Ovary (tissue), 3 donors: ENCODE measurements around the gene IFNAR2.

ENCODE experiments used
- CTCF ChIP-seq, 3 donors: fragments of 450-650 bp in 2 of 3; fragments of 200-600 bp in 1 of 3; IDR thresholded peaks; one replicate each; pipeline versions ENCODE4 v1.5.1 to v1.8.0; 2016 to 2022; ENCODE audit warnings: antibody characterized with exemption in 3 of 3, mild to moderate bottlenecking in 1 of 3
- EP300 ChIP-seq: sonication (generic); formaldehyde crosslinking; IDR thresholded peaks from one replicate; pipeline ENCODE4 v1.6.1; 2017; ENCODE audit warnings: antibody characterized with exemption
- POLR2A ChIP-seq: fragments of 450-650 bp; IDR thresholded peaks from one replicate; pipeline ENCODE4 v1.6.1; 2017; ENCODE audit warnings: antibody characterized with exemption, mild to moderate bottlenecking, moderate library complexity
- donor health status: DM: no; HTN: no; CAD: no.

DNA sequence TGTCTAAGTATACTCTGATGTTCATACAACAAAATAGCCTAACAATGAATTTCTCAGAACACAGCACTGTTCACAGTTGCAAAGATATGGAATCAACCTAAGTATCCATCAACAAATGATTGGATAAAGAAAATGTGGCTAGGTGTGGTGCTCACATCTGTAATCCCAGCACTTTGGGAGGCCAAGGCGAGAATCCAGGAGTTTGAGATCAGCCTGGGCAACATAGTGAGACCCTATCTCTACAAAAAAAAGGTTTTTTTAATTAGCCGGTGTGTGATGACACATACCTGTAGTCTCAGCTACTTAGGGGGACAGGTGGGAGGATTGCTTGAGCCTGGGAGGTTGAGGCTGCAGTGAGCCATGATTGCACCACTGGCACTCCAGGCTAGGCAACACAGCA lies 10.7 kb downstream of the IFNAR2 start:
- TF ChIP-seq CTCF (IDR thresholded peaks at IDR 0.05) (no peak), POLR2A (no peak), EP300 (no peak)
